Body of pancreas (tissue), 4 donors: Measurements from ENCODE around the gene DENND5B. TPM values are rescaled to one million over a fixed set of nuclear protein-coding genes. Genes with fewer than 3 reads are reported as not detected.
A peak's percentile ranks its signal among the peaks of the same experiment; 100 is the strongest.

Source experiments
- ATAC-seq: fragments of 150-250 bp; one replicate; pipeline ENCODE4 v1.9.1; 2016
- DNase-seq, 4 donors: peaks; one replicate each; pipeline ENCODE4 v3.0.0-alpha.2; 2019
- H3K27ac ChIP-seq, 4 donors: fragments of 200-600 bp; sonication (generic); 1 replicate in 3 of 4; 2 replicates in 1 of 4; pipeline versions ENCODE4 v1.5.1 to v1.6.1; 2016 to 2019; ENCODE audit warnings: mild to moderate bottlenecking in 1 of 4, mixed read lengths in 1 of 4, moderate library complexity in 1 of 4
- H3K27me3 ChIP-seq, 2 donors: fragments of 200-600 bp; sonication (generic); one replicate each; pipeline ENCODE4 v1.6.0; 2016; ENCODE audit warnings: mild to moderate bottlenecking in 1 of 2
- H3K36me3 ChIP-seq, 2 donors: fragments of 200-600 bp; sonication (generic); replicated peaks in 1 of 2; 2 replicates each; pipeline ENCODE4 v1.5.1; 2016; ENCODE audit warnings: low read depth in 2 of 2; ENCODE audit not compliant: insufficient read depth in 1 of 2
- H3K4me1 ChIP-seq: fragments of 200-600 bp; sonication (generic); one replicate; pipeline ENCODE4 v1.6.0; 2016
- H3K4me3 ChIP-seq, 2 donors: fragments of 200-600 bp; sonication (generic); 1 replicate in 1 of 2; 2 replicates in 1 of 2; pipeline ENCODE4 v1.5.1; 2016 to 2019
- H3K9me3 ChIP-seq, 3 donors: fragments of 200-600 bp; sonication (generic); 1 replicate in 2 of 3; 2 replicates in 1 of 3; pipeline ENCODE4 v1.5.1; 2016
- CTCF ChIP-seq, 7 experiments: fragments of 450-650 bp in 4 of 7; fragments of 200-600 bp in 3 of 7; sonication (generic) in 3 of 7; IDR thresholded peaks; one replicate each; pipeline ENCODE4 v1.5.1; 2016 to 2019; ENCODE audit warnings: antibody characterized with exemption in 7 of 7
- POLR2A ChIP-seq, 3 donors: fragments of 450-650 bp; IDR thresholded peaks; one replicate each; pipeline ENCODE4 v1.6.1; 2016; ENCODE audit warnings: antibody characterized with exemption in 3 of 3, mild to moderate bottlenecking in 2 of 3
- WGBS, 2 donors: methylation state at CpG; one replicate each; pipeline ENCODE4 v1.1.5; 2017; 5-methylcytosine and 5-hydroxymethylcytosine counted together
- intact Hi-C: fragments of 100-400 bp; cut with DNase I; formaldehyde crosslinking; loops from one replicate; pipeline ENCODE4 v1.15.1; 2023
- total RNA-seq, 2 donors: library from RNA; depleted of rRNA; stranded (reverse); fragments of >200 nt; gene quantifications; one replicate each; pipeline ENCODE4 v1.1.0, GENCODE V29; 2016

Gene DENND5B
- total RNA-seq, 2 donors from 2014 or later: 8.8 to 32.0 TPM

GRCh38 chr12:31371256-31371620 is 219.7 kb downstream of the DENND5B start:
- TF ChIP-seq POLR2A (IDR thresholded peaks at IDR 0.05) (no peak), CTCF (IDR thresholded peaks at IDR 0.05) (no peak)
- WGBS, 2 donors: 85% methylated on average over 2 of the region's 2 CpGs
- Histone ChIP-seq H3K27me3 (no peaks in the 10 kb centered on the region), H3K27ac (no peak overlapping the region), H3K9me3 (no peaks in the 10 kb centered on the region), H3K36me3 (no peaks in the 10 kb centered on the region), H3K4me1 (peaks cover 7% of the 10 kb centered on the region), H3K4me3 (no peak overlapping the region)
- DNase-seq (no peak), ATAC-seq (no peak)
- intact Hi-C loops: no loop called here

- no peaks in the 10 kb centered on the region for H3K9me3 ChIP-seq
- no peak for DNase-seq
- peak overlapping the region in 3 of 4 donors; percentile 53 to 72 (median 53) for H3K27ac ChIP-seq
- TF ChIP-seq POLR2A (IDR thresholded peaks at IDR 0.05) (no peak), CTCF (IDR thresholded peaks at IDR 0.05) (no peak)
- no peaks in the 10 kb centered on the region for H3K36me3 ChIP-seq
- H3K4me3 ChIP-seq: no peak overlapping the region
- H3K4me1 ChIP-seq: peaks cover 7% of the 10 kb centered on the region
- WGBS, 2 donors: 66 to 69% methylated on average over 9 to 10 of the region's 10 CpGs
- intact Hi-C loops: no loop called here
- no peak for ATAC-seq
- H3K27me3 ChIP-seq: no peaks in the 10 kb centered on the region
Observed at GRCh38 chr12:31370531-31371255, 220.2 kb downstream of the DENND5B start.

- WGBS, 2 donors: 28 to 30% methylated on average over 20 to 21 of the region's 21 CpGs
- Histone ChIP-seq H3K9me3 (no peaks in the 10 kb centered on the region), H3K27me3 (no peaks in the 10 kb centered on the region), H3K36me3 (no peaks in the 10 kb centered on the region), H3K4me1 (peaks cover 7% of the 10 kb centered on the region), H3K27ac (peak overlapping the region in 3 of 4 donors; percentile 53 to 72 (median 53)), H3K4me3 (no peak overlapping the region)
- ATAC-seq (peak; percentile 90), DNase-seq (peak; percentile 60 to 75 (median 68))
- TF ChIP-seq CTCF (IDR thresholded peaks at IDR 0.05): no peak
- peak in 2 of 3 donors; percentile 16 to 40 for TF ChIP-seq POLR2A (IDR thresholded peaks at IDR 0.05)
- intact Hi-C loops: no loop called here
Observed at GRCh38 chr12:31369712-31370521, 221.0 kb downstream of the DENND5B start.

GRCh38 chr12:31368666-31369361 is 222.1 kb downstream of the DENND5B start:
- peaks cover 7% of the 10 kb centered on the region for H3K4me1 ChIP-seq
- intact Hi-C loops: no loop called here
- DNase-seq (no peak), ATAC-seq (no peak)
- H3K27ac ChIP-seq: no peak overlapping the region
- TF ChIP-seq CTCF (IDR thresholded peaks at IDR 0.05) (no peak), POLR2A (IDR thresholded peaks at IDR 0.05) (no peak)
- H3K36me3 ChIP-seq: no peaks in the 10 kb centered on the region
- 36 to 53% methylated on average over 8 of the region's 8 CpGs for WGBS, 2 donors
- no peak overlapping the region for H3K4me3 ChIP-seq
- H3K27me3 ChIP-seq: no peaks in the 10 kb centered on the region
- no peaks in the 10 kb centered on the region for H3K9me3 ChIP-seq
